Tibial nerve (tissue), 4 donors: ENCODE results near the gene SPTSSA. TPM values are rescaled to one million over a fixed set of nuclear protein-coding genes. Genes with fewer than 3 reads are reported as not detected.

ENCODE experiments used
- DNase-seq, 2 donors: peaks; one replicate each; pipeline ENCODE4 v3.0.0-alpha.2; 2019; ENCODE audit warnings: low spot score in 2 of 2
- H3K27ac ChIP-seq, 4 donors: fragments of 200-600 bp; sonication (generic) in 3 of 4; one replicate each; pipeline ENCODE4 v1.5.1; 2017 to 2019; ENCODE audit warnings: mild to moderate bottlenecking in 1 of 4
- H3K27me3 ChIP-seq, 2 donors: fragments of 200-600 bp; sonication (generic) in 1 of 2; one replicate each; pipeline versions ENCODE4 v1.5.1 to v1.6.0; 2017 to 2019
- H3K36me3 ChIP-seq, 3 donors: fragments of 200-600 bp; sonication (generic); one replicate each; pipeline ENCODE4 v1.5.1; 2018 to 2019
- H3K4me1 ChIP-seq, 4 donors: fragments of 200-600 bp; sonication (generic) in 3 of 4; one replicate each; pipeline ENCODE4 v1.5.1; 2017 to 2019
- H3K4me3 ChIP-seq, 4 donors: fragments of 200-600 bp; sonication (generic) in 3 of 4; one replicate each; pipeline ENCODE4 v1.5.1; 2017 to 2019; ENCODE audit warnings: mild to moderate bottlenecking in 1 of 4, moderate library complexity in 1 of 4
- H3K9me3 ChIP-seq, 4 donors: fragments of 200-600 bp; sonication (generic) in 3 of 4; one replicate each; pipeline ENCODE4 v1.5.1; 2017 to 2019
- CTCF ChIP-seq, 5 experiments: fragments of 200-600 bp in 3 of 5; fragments of 450-650 bp in 2 of 5; sonication (generic) in 3 of 5; IDR thresholded peaks; one replicate each; pipeline ENCODE4 v1.5.1; 2016 to 2019; ENCODE audit warnings: antibody characterized with exemption in 5 of 5, mild to moderate bottlenecking in 3 of 5, moderate library complexity in 2 of 5
- EP300 ChIP-seq, 2 donors: sonication (generic); formaldehyde crosslinking; IDR thresholded peaks; one replicate each; pipeline ENCODE4 v1.6.1; 2017; ENCODE audit warnings: antibody characterized with exemption in 2 of 2, mild to moderate bottlenecking in 1 of 2
- POLR2A ChIP-seq, 2 donors: fragments of 450-650 bp; IDR thresholded peaks; one replicate each; pipeline ENCODE4 v1.6.1; 2017; ENCODE audit warnings: antibody characterized with exemption in 2 of 2, mild to moderate bottlenecking in 2 of 2, moderate library complexity in 2 of 2
- WGBS, 2 donors: methylation state at CpG; one replicate each; pipeline ENCODE4 v1.1.5; 2018; 5-methylcytosine and 5-hydroxymethylcytosine counted together
- total RNA-seq, 4 donors: library from RNA; depleted of rRNA; stranded (reverse); fragments of >200 nt; gene quantifications; one replicate each; pipeline ENCODE4 v1.1.0, GENCODE V29; 2016

Gene SPTSSA
- total RNA-seq, 4 donors from 2014 or later, result 13.7 to 28.8 (median 19.6) TPM

- H3K4me1 ChIP-seq, result peaks cover 0 to 7% (median 2%) of the 10 kb centered on the region in 4 donors
- TF ChIP-seq CTCF (IDR thresholded peaks at IDR 0.05) (no peak), POLR2A (IDR thresholded peaks at IDR 0.05) (no peak), EP300 (IDR thresholded peaks at IDR 0.05) (no peak)
These were observed 4.7 kb upstream of the SPTSSA start for GRCh38 chr14:34466691-34467090.

GRCh38 chr14:34465069-34465859 lies 3.2 kb upstream of the SPTSSA start:
- TF ChIP-seq EP300 (IDR thresholded peaks at IDR 0.05) (no peak), POLR2A (IDR thresholded peaks at IDR 0.05) (no peak), CTCF (IDR thresholded peaks at IDR 0.05) (no peak)
- Histone ChIP-seq H3K36me3 (no peaks in the 10 kb centered on the region), H3K9me3 (no peaks in the 10 kb centered on the region), H3K4me1 (peaks cover 0 to 19% (median 14%) of the 10 kb centered on the region in 4 donors), H3K27me3 (no peaks in the 10 kb centered on the region), H3K27ac (peak overlapping the region in 2 of 4 donors; percentile 3 to 9), H3K4me3 (no peak overlapping the region)
- no peak for DNase-seq
- WGBS, 2 donors, result 28 to 35% methylated on average over 2 of the region's 2 CpGs

More at GRCh38 chr14:34466691-34467090, 4.7 kb upstream of the SPTSSA start:
- H3K9me3 ChIP-seq, result no peaks in the 10 kb centered on the region
- whole genome bisulfite sequencing, 2 donors, result 95 to 100% methylated on average over 2 of the region's 2 CpGs
- no peaks in the 10 kb centered on the region for H3K36me3 ChIP-seq
- no peaks in the 10 kb centered on the region for H3K27me3 ChIP-seq
- H3K4me3 ChIP-seq, result no peak overlapping the region
- no peak overlapping the region for H3K27ac ChIP-seq
- no peak for DNase-seq

GRCh38 chr14:34463598-34463961 lies 1.5 kb upstream of the SPTSSA start:
- no peak for TF ChIP-seq POLR2A (IDR thresholded peaks at IDR 0.05)
- no peak for TF ChIP-seq CTCF (IDR thresholded peaks at IDR 0.05)
- no peak for TF ChIP-seq EP300 (IDR thresholded peaks at IDR 0.05)
- DNase-seq, result no peak
- H3K27ac ChIP-seq, result peak overlapping the region in 1 of 4 donors; percentile 97
- no peaks in the 10 kb centered on the region for H3K9me3 ChIP-seq
- H3K27me3 ChIP-seq, result no peaks in the 10 kb centered on the region
- no peak overlapping the region for H3K4me3 ChIP-seq
- H3K36me3 ChIP-seq, result no peaks in the 10 kb centered on the region
- peaks cover 0 to 28% (median 16%) of the 10 kb centered on the region in 4 donors for H3K4me1 ChIP-seq
- WGBS, 2 donors, result 84 to 89% methylated on average over 1 of the region's 1 CpG

- WGBS, 2 donors, result 1% methylated on average over 17 to 24 of the region's 45 CpGs
- DNase-seq, result peak; percentile 30 to 44
These were observed 507 bp downstream of the SPTSSA start for GRCh38 chr14:34461334-34462131.

More at GRCh38 chr14:34461334-34462131, 507 bp downstream of the SPTSSA start:
- Histone ChIP-seq H3K4me1 (peaks cover 0 to 28% (median 16%) of the 10 kb centered on the region in 4 donors), H3K36me3 (peaks cover 0 to 2% (median 0%) of the 10 kb centered on the region in 3 donors), H3K27ac (peak overlapping the region; percentile 89 to 97 (median 91)), H3K9me3 (no peaks in the 10 kb centered on the region), H3K4me3 (peak overlapping the region; percentile 57 to 88 (median 69)), H3K27me3 (no peaks in the 10 kb centered on the region)
- TF ChIP-seq EP300 (IDR thresholded peaks at IDR 0.05), result no peak
- no peak for TF ChIP-seq POLR2A (IDR thresholded peaks at IDR 0.05)
- no peak for TF ChIP-seq CTCF (IDR thresholded peaks at IDR 0.05)
